ENCODE results near the gene CCDC178.

GRCh38 chr18:33113416-33113815, 327.1 kb downstream of the CCDC178 start:
- TF ChIP-seq CTCF (IDR thresholded peaks at IDR 0.05): no peak
- no peak for TF ChIP-seq POLR2A (IDR thresholded peaks at IDR 0.05)
- TF ChIP-seq EP300 (IDR thresholded peaks at IDR 0.05): no peak
